HUES6 (cell line): ENCODE data around the gene RNF14.

Experiments used
- H3K27ac ChIP-seq: 2 replicates; pipeline ENCODE4 v1.7.0; 2013; ENCODE audit warnings: low read depth, mild to moderate bottlenecking, low read length, inconsistent platforms
- H3K27me3 ChIP-seq: 2 replicates; pipeline ENCODE4 v1.6.1; 2013; ENCODE audit warnings: low read length; ENCODE audit not compliant: control insufficient read depth, insufficient read depth
- H3K36me3 ChIP-seq: 2 replicates; pipeline ENCODE4 v1.6.1; 2013; ENCODE audit warnings: low read length; ENCODE audit not compliant: control insufficient read depth, insufficient read depth
- H3K4me1 ChIP-seq: 2 replicates; pipeline ENCODE4 v1.6.1; 2013; ENCODE audit warnings: low read length; ENCODE audit not compliant: control insufficient read depth, insufficient read depth
- H3K4me3 ChIP-seq: 2 replicates; pipeline ENCODE4 v1.5.1; 2013; ENCODE audit warnings: low read depth, low read length
- H3K9ac ChIP-seq: one replicate; pipeline ENCODE4 v1.6.1; 2013; ENCODE audit warnings: mild to moderate bottlenecking, low read length
- H3K9me3 ChIP-seq: 2 replicates; pipeline ENCODE4 v1.6.1; 2013; ENCODE audit warnings: low read depth, low read length; ENCODE audit not compliant: control insufficient read depth, insufficient read depth

Gene RNF14

GRCh38 chr5:142038735-142039134 is 69.8 kb downstream of the RNF14 start:
- Histone ChIP-seq H3K36me3 (no peaks in the 10 kb centered on the region), H3K27me3 (no peaks in the 10 kb centered on the region), H3K4me3 (no peak overlapping the region), H3K27ac (no peak overlapping the region), H3K4me1 (no peaks in the 10 kb centered on the region), H3K9ac (no peak overlapping the region), H3K9me3 (no peaks in the 10 kb centered on the region)
